ENCODE results near the gene BICC1. TPM values are rescaled to one million over a fixed set of nuclear protein-coding genes. Genes with fewer than 3 reads are reported as not detected.
A peak's percentile ranks its signal among the peaks of the same experiment; 100 is the strongest.

BICC1 gene
- total and polyA plus RNA-seq, 2 experiments from 2014 or later, result 5.8 to 20.4 TPM

GRCh38 chr10:58513188-58514110 lies 777 bp downstream of the BICC1 start:
- peaks cover 5% of the 10 kb centered on the region for H3K4me1 ChIP-seq (ENCODE audit: insufficient read depth)
- no peaks in the 10 kb centered on the region for H3K9me2 ChIP-seq (replicated peaks; ENCODE audit: insufficient read depth)
- no peaks in the 10 kb centered on the region for H3K9me3 ChIP-seq (ENCODE audit: low read depth)
- under 1% methylated on average over 52 of the region's 53 CpGs for WGBS (ENCODE audit: low lambda C conversion rate, missing lambda C conversion rate)
- peak; percentile 42 for DNase-seq (ENCODE audit: low spot score)
- no peaks in the 10 kb centered on the region for H3K27me3 ChIP-seq
- peaks cover 44% of the 10 kb centered on the region for H3K79me2 ChIP-seq
- H4K20me1 ChIP-seq (ENCODE audit: insufficient read depth, poor library complexity, severe bottlenecking), result peaks cover 2% of the 10 kb centered on the region
- H3K4me3 ChIP-seq, result peak overlapping the region; percentile 83
- H3K36me3 ChIP-seq (replicated peaks; ENCODE audit: insufficient read depth, low read depth), result no peaks in the 10 kb centered on the region
- TF ChIP-seq EZH2 (IDR thresholded peaks at IDR 0.05; ENCODE audit: borderline replicate concordance) (no peak), CTCF (IDR thresholded peaks at IDR 0.05; ENCODE audit: poor library complexity) (no peak), EZH2phosphoT487 (IDR thresholded peaks at IDR 0.05; ENCODE audit: low read depth, severe bottlenecking, unreplicated experiment) (no peak)
- peak overlapping the region; percentile 92 for H2AFZ ChIP-seq
- peak overlapping the region; percentile 85 for H3K27ac ChIP-seq
- peak overlapping the region; percentile 91 for H3K4me2 ChIP-seq

- H3K4me3 ChIP-seq, result peak overlapping the region; percentile 83
- peaks cover 51% of the 10 kb centered on the region for H3K79me2 ChIP-seq
- peak overlapping the region; percentile 85 for H3K27ac ChIP-seq
- H3K27me3 ChIP-seq, result no peaks in the 10 kb centered on the region
- H4K20me1 ChIP-seq (ENCODE audit: insufficient read depth, poor library complexity, severe bottlenecking), result peaks cover 2% of the 10 kb centered on the region
- peak overlapping the region; percentile 91 for H3K4me2 ChIP-seq
- no peaks in the 10 kb centered on the region for H3K36me3 ChIP-seq (replicated peaks; ENCODE audit: insufficient read depth, low read depth)
- H3K4me1 ChIP-seq (ENCODE audit: insufficient read depth), result peaks cover 9% of the 10 kb centered on the region
- TF ChIP-seq EZH2 (IDR thresholded peaks at IDR 0.05; ENCODE audit: borderline replicate concordance), result no peak
- no peak for TF ChIP-seq EZH2phosphoT487 (IDR thresholded peaks at IDR 0.05; ENCODE audit: low read depth, severe bottlenecking, unreplicated experiment)
- no peak for TF ChIP-seq CTCF (IDR thresholded peaks at IDR 0.05; ENCODE audit: poor library complexity)
- no peak for DNase-seq (ENCODE audit: low spot score)
- H3K9me3 ChIP-seq (ENCODE audit: low read depth), result no peaks in the 10 kb centered on the region
- no peaks in the 10 kb centered on the region for H3K9me2 ChIP-seq (replicated peaks; ENCODE audit: insufficient read depth)
- H2AFZ ChIP-seq, result no peak overlapping the region
- WGBS (ENCODE audit: low lambda C conversion rate, missing lambda C conversion rate), result 38% methylated on average over 13 of the region's 13 CpGs
Measured at GRCh38 chr10:58514111-58514770, 1.6 kb downstream of the BICC1 start.

GRCh38 chr10:58515291-58515941 lies 2.7 kb downstream of the BICC1 start:
- Histone ChIP-seq H3K36me3 (replicated peaks; ENCODE audit: insufficient read depth, low read depth) (no peaks in the 10 kb centered on the region), H3K4me2 (peak overlapping the region; percentile 91), H2AFZ (no peak overlapping the region), H3K9me3 (ENCODE audit: low read depth) (no peaks in the 10 kb centered on the region), H3K27me3 (no peaks in the 10 kb centered on the region), H3K79me2 (peaks cover 62% of the 10 kb centered on the region), H3K9me2 (replicated peaks; ENCODE audit: insufficient read depth) (no peaks in the 10 kb centered on the region), H4K20me1 (ENCODE audit: insufficient read depth, poor library complexity, severe bottlenecking) (peaks cover 2% of the 10 kb centered on the region), H3K4me3 (peak overlapping the region; percentile 83), H3K27ac (no peak overlapping the region), H3K4me1 (ENCODE audit: insufficient read depth) (peaks cover 9% of the 10 kb centered on the region)
- no peak for DNase-seq (ENCODE audit: low spot score)
- TF ChIP-seq CTCF (IDR thresholded peaks at IDR 0.05; ENCODE audit: poor library complexity) (no peak), EZH2phosphoT487 (IDR thresholded peaks at IDR 0.05; ENCODE audit: low read depth, severe bottlenecking, unreplicated experiment) (no peak), EZH2 (IDR thresholded peaks at IDR 0.05; ENCODE audit: borderline replicate concordance) (no peak)
- WGBS (ENCODE audit: low lambda C conversion rate, missing lambda C conversion rate), result 92% methylated on average over 4 of the region's 4 CpGs
